Spleen (tissue), 11 donors: ENCODE results near the gene APOL3. TPM values are rescaled to one million over a fixed set of nuclear protein-coding genes. Genes with fewer than 3 reads are reported as not detected.
"Not testable (repeated sequence)": the region's sequence is repeated elsewhere in the genome, so short reads cannot be mapped to it uniquely, and the experiment has no call there.

Experiments
- DNase-seq: peaks from one replicate; pipeline ENCODE4 v3.0.0-alpha.2; 2020
- H3K27ac ChIP-seq, 8 donors: fragments of 200-600 bp; sonication (generic) in 7 of 8; 1 replicate in 4 of 8; 2 replicates in 4 of 8; pipeline versions ENCODE4 v1.5.0 to v1.8.0; 2016 to 2021; ENCODE audit warnings: inconsistent platforms in 4 of 8, mild to moderate bottlenecking in 4 of 8, moderate library complexity in 1 of 8
- H3K27me3 ChIP-seq, 7 donors: fragments of 200-600 bp; sonication (generic) in 6 of 7; replicated peaks in 1 of 7; 1 replicate in 4 of 7; 2 replicates in 3 of 7; pipeline versions ENCODE4 v1.5.0 to v1.8.0; 2016 to 2021; ENCODE audit warnings: inconsistent platforms in 3 of 7, mild to moderate bottlenecking in 1 of 7
- H3K36me3 ChIP-seq, 6 donors: fragments of 200-600 bp; sonication (generic) in 5 of 6; 1 replicate in 4 of 6; 2 replicates in 2 of 6; pipeline versions ENCODE4 v1.5.0 to v1.8.0; 2016 to 2021; ENCODE audit warnings: inconsistent platforms in 2 of 6
- H3K4me1 ChIP-seq, 6 donors: fragments of 200-600 bp; sonication (generic) in 5 of 6; 1 replicate in 3 of 6; 2 replicates in 3 of 6; pipeline versions ENCODE4 v1.5.0 to v1.8.0; 2016 to 2021; ENCODE audit warnings: inconsistent platforms in 3 of 6
- H3K4me3 ChIP-seq, 8 donors: fragments of 200-600 bp; sonication (generic) in 7 of 8; 1 replicate in 4 of 8; 2 replicates in 4 of 8; pipeline versions ENCODE4 v1.5.0 to v1.8.0; 2016 to 2021; ENCODE audit warnings: inconsistent platforms in 4 of 8, mild to moderate bottlenecking in 4 of 8, moderate library complexity in 2 of 8
- H3K9me3 ChIP-seq, 8 donors: fragments of 200-600 bp; sonication (generic) in 7 of 8; 1 replicate in 4 of 8; 2 replicates in 4 of 8; pipeline versions ENCODE4 v1.5.0 to v1.8.0; 2016 to 2021; ENCODE audit warnings: inconsistent platforms in 4 of 8
- CTCF ChIP-seq, 11 experiments: fragments of 200-600 bp in 7 of 11; fragments of 450-650 bp in 4 of 11; sonication (generic) in 4 of 11; IDR thresholded peaks in 8 of 11; conservative IDR thresholded peaks in 3 of 11; 1 replicate in 7 of 11; 2 replicates in 4 of 11; pipeline versions ENCODE4 v1.4.0 to v1.8.0; 2016 to 2021; ENCODE audit warnings: antibody characterized with exemption in 11 of 11, inconsistent platforms in 4 of 11, mild to moderate bottlenecking in 1 of 11
- POLR2A ChIP-seq, 3 donors: fragments of 450-650 bp; IDR thresholded peaks; one replicate each; pipeline ENCODE4 v1.5.1; 2017; ENCODE audit warnings: antibody characterized with exemption in 3 of 3, mild to moderate bottlenecking in 1 of 3
- POLR2AphosphoS5 ChIP-seq, 3 donors: sonication (generic); formaldehyde crosslinking; IDR thresholded peaks; one replicate each; pipeline ENCODE4 v1.5.1; 2017; ENCODE audit warnings: antibody characterized with exemption in 3 of 3
- WGBS, 5 donors: extraction: QIAGEN DNeasy Blood & Tissue Kit in 3 of 5; methylation state at CpG; one replicate each; pipeline versions ENCODE4 v1.1.5 to v1.1.7; 2013 to 2018; 5-methylcytosine and 5-hydroxymethylcytosine counted together
- intact Hi-C: fragments of 100-400 bp; cut with DNase I; formaldehyde crosslinking; loops from one replicate; pipeline ENCODE4 v1.15.0; 2023; ENCODE audit warnings: low total_unique reads
- polyA plus RNA-seq, 3 donors: library from polyadenylated mRNA; stranded (reverse); fragments of 200-250 nt; gene quantifications; one replicate each; pipeline ENCODE4 v1.2.1, GENCODE V29; 2013
- total RNA-seq, 7 donors: library from RNA; depleted of rRNA in 3 of 7; stranded (reverse); fragments of >200 nt in 3 of 7; fragmentation: NEBNext Ultra II Directional in 4 of 7; extraction: Animal tissue kit (Norgen Biotek cat#: 25700) in 4 of 7; gene quantifications; one replicate each; pipeline versions ENCODE4 v1.1.0 to v1.2.1, GENCODE V29; 2016 to 2021
- donor health status: healthy with polysubstance abuse.
- donor health status: DM: no; HTN: no; CAD: no; lungs with moderate emphysema.
- donor health status: DM: no; HTN: no; CAD: no.
- donor health status: Bipolar disorder and iron deficiency.
- donor health status: healthy.
- donor health status: DM: no; HTN: no; CAD: no.
- donor health status: DM: yes; HTN: yes; CAD: no.

APOL3 gene
- total and polyA plus RNA-seq, 10 donors = 32.6 to 146 (median 101) TPM

GRCh38 chr22:36104435-36104834, 56.1 kb downstream of the APOL3 start:
- H3K36me3 ChIP-seq = no peaks in the 10 kb centered on the region
- H3K4me1 ChIP-seq = no peaks in the 10 kb centered on the region
- 70 to 82% (median 75%) methylated on average over 9 of the region's 9 CpGs for WGBS, 5 donors
- H3K27me3 ChIP-seq = peaks cover 0 to 12% (median 0%) of the 10 kb centered on the region in 7 donors
- intact Hi-C loops = no loop called here
- no peak overlapping the region for H3K4me3 ChIP-seq
- TF ChIP-seq CTCF (IDR thresholded peaks at IDR 0.05 in 8 of 11, conservative IDR thresholded peaks at IDR 0.05 in 3 of 11) (no peak), POLR2A (IDR thresholded peaks at IDR 0.05) (no peak), POLR2AphosphoS5 (IDR thresholded peaks at IDR 0.05) (no peak)
- peaks cover 0 to 6% (median 0%) of the 10 kb centered on the region in 8 donors for H3K9me3 ChIP-seq
- no peak for DNase-seq
- H3K27ac ChIP-seq = no peak overlapping the region

- DNase-seq = no peak
- intact Hi-C loops = no loop called here
- Histone ChIP-seq H3K4me1 (no peaks in the 10 kb centered on the region), H3K36me3 (no peaks in the 10 kb centered on the region), H3K4me3 (no peak overlapping the region), H3K27ac (no peak overlapping the region), H3K9me3 (peaks cover 0 to 6% (median 0%) of the 10 kb centered on the region in 8 donors), H3K27me3 (peaks cover 0 to 10% (median 0%) of the 10 kb centered on the region in 7 donors)
- TF ChIP-seq CTCF (IDR thresholded peaks at IDR 0.05 in 8 of 11, conservative IDR thresholded peaks at IDR 0.05 in 3 of 11) = no peak
- no peak for TF ChIP-seq POLR2AphosphoS5 (IDR thresholded peaks at IDR 0.05)
- no peak for TF ChIP-seq POLR2A (IDR thresholded peaks at IDR 0.05)
- WGBS, 5 donors = 82 to 95% (median 90%) methylated on average over 16 of the region's 16 CpGs
Observed at GRCh38 chr22:36103891-36104290, 56.7 kb downstream of the APOL3 start.

GRCh38 chr22:36102995-36103394, 57.6 kb downstream of the APOL3 start:
- Histone ChIP-seq H3K4me1 (no peaks in the 10 kb centered on the region), H3K27ac (no peak overlapping the region), H3K4me3 (no peak overlapping the region), H3K36me3 (no peaks in the 10 kb centered on the region), H3K9me3 (peaks cover 0 to 6% (median 0%) of the 10 kb centered on the region in 8 donors), H3K27me3 (peaks cover 0 to 10% (median 0%) of the 10 kb centered on the region in 7 donors)
- intact Hi-C loops = no loop called here
- DNase-seq = no peak
- TF ChIP-seq POLR2A (IDR thresholded peaks at IDR 0.05) = no peak
- TF ChIP-seq POLR2AphosphoS5 (IDR thresholded peaks at IDR 0.05) = no peak
- no peak for TF ChIP-seq CTCF (IDR thresholded peaks at IDR 0.05 in 8 of 11, conservative IDR thresholded peaks at IDR 0.05 in 3 of 11)
- 71 to 84% (median 82%) methylated on average over 2 of the region's 2 CpGs for WGBS, 5 donors

GRCh38 chr22:36101756-36102155, 58.8 kb downstream of the APOL3 start:
- Histone ChIP-seq H3K4me1 (no peaks in the 10 kb centered on the region), H3K27me3 (peaks cover 0 to 10% (median 0%) of the 10 kb centered on the region in 7 donors), H3K36me3 (no peaks in the 10 kb centered on the region), H3K4me3 (no peak overlapping the region), H3K27ac (no peak overlapping the region), H3K9me3 (peaks cover 0 to 6% (median 0%) of the 10 kb centered on the region in 8 donors)
- WGBS, 5 donors = 91 to 96% (median 95%) methylated on average over 4 of the region's 4 CpGs
- intact Hi-C loops = no loop called here
- TF ChIP-seq POLR2A (IDR thresholded peaks at IDR 0.05) (no peak), CTCF (IDR thresholded peaks at IDR 0.05 in 8 of 11, conservative IDR thresholded peaks at IDR 0.05 in 3 of 11) (no peak), POLR2AphosphoS5 (IDR thresholded peaks at IDR 0.05) (no peak)
- no peak for DNase-seq

GRCh38 chr22:36100908-36101307, 59.6 kb downstream of the APOL3 start:
- H3K9me3 ChIP-seq, DNase-seq, H3K27ac ChIP-seq, H3K36me3 ChIP-seq, intact Hi-C loops, H3K4me1 ChIP-seq, H3K27me3 ChIP-seq, H3K4me3 ChIP-seq: not testable (repeated sequence)
- 88 to 99% (median 95%) methylated on average over 4 of the region's 4 CpGs for WGBS, 5 donors
